Central memory CD8-positive, alpha-beta T cell (primary cell): ENCODE results near the gene COMT.

Source experiments
- ATAC-seq: fragments of 150-1000 bp; cut with Tn5 transposase; replicated peaks from 2 replicates; pipeline ENCODE4 v1.10.0; 2022; ENCODE audit warnings: mild to moderate bottlenecking, moderate FRiP score, moderate number of reproducible peaks; ENCODE audit not compliant: poor library complexity, severe bottlenecking; ENCODE audit errors: extremely low read depth
- DNase-seq, 2 donors: peaks; one replicate each; pipeline ENCODE4 v3.0.0; 2021; ENCODE audit warnings: low spot score in 2 of 2
- H3K27ac Mint-ChIP-seq: one replicate; pipeline ENCODE4 v1.8.0; 2022; ENCODE audit warnings: low read depth, mild to moderate bottlenecking, moderate library complexity, mixed read lengths
- H3K27me3 Mint-ChIP-seq: one replicate; pipeline ENCODE4 v1.8.0; 2022; ENCODE audit warnings: mixed read lengths
- H3K36me3 Mint-ChIP-seq: one replicate; pipeline ENCODE4 v1.8.0; 2022; ENCODE audit warnings: mild to moderate bottlenecking, moderate library complexity, mixed read lengths; ENCODE audit not compliant: insufficient read depth
- H3K4me1 Mint-ChIP-seq: one replicate; pipeline ENCODE4 v1.8.0; 2022; ENCODE audit warnings: mixed read lengths
- H3K4me3 Mint-ChIP-seq: one replicate; pipeline ENCODE4 v1.8.0; 2022; ENCODE audit warnings: mild to moderate bottlenecking, moderate library complexity, mixed read lengths
- H3K9me3 Mint-ChIP-seq: one replicate; pipeline ENCODE4 v1.8.0; 2022; ENCODE audit warnings: mixed read lengths

The COMT gene

DNA sequence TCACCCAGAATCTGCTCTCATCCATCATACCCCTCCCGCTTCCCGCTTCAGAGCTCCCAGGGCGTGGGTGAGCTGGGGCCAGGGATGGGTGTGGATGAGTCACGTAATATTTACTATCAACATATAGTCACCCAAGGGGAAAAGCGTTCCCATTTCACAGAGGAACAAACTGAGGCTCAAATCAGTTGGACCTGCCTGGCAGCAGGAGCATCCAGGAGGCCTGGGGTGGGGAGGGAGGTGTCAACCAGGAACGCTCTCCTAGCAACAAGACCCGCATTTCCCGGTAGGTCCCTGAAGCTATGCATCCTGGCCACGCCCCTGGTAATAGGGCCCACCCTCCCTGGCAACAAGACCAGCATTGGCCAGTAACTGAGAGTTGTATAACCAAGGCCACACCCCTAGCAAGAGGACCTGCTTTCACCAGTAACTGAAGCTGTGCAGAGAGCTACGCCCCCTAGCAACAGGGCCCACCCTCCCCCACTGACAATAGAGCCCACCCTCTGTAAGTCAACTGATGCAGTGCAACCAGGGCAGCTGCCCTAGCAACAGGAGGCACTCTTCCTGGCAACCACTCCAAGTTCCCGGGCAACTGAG lies 32.8 kb downstream of the COMT start:
- H3K36me3 Mint-ChIP-seq: peaks cover 5% of the 10 kb centered on the region
- peaks cover 18% of the 10 kb centered on the region for H3K4me1 Mint-ChIP-seq
- no peaks in the 10 kb centered on the region for H3K9me3 Mint-ChIP-seq
- no peak overlapping the region for H3K27ac Mint-ChIP-seq
- ATAC-seq: no peak
- no peak for DNase-seq
- no peaks in the 10 kb centered on the region for H3K27me3 Mint-ChIP-seq
- H3K4me3 Mint-ChIP-seq: no peak overlapping the region

DNA sequence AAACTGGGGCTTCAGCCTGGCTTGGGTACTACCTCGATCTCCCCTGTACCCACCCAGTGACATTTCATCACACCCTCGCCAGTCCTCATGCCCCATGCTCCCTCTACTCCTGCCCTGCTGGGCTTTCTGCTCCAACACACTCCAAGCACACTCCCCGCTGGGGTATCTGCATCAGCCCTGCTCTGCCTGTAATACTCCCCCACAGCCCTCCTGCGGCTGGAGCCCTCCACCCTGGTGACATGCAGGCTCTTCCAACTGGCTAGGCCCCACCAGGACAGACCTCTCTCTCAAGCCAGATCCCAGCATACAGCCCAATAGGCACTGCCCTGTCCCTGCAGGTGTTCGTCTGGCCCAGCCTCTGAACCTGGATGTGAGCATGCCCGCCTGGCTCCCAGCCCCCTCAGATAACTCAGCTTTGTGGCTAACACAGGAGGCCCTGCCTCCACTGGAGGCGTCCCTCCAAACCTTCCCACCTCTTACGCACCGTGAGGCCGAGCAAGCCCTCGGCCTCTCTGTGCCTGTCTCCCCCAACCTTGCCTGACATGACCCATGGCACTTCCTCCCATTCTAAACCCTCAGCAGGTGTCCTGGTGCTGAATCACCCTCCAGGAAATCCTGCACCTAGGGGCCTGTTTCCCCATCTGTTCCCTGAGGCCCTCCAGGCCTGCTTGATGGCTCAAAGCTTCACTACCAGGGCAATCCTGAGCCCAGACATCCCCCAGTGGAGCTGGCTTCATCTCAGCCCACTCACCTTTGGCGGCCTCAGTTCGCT lies 33.5 kb downstream of the COMT start:
- ATAC-seq: no peak
- H3K27ac Mint-ChIP-seq: no peak overlapping the region
- peaks cover 18% of the 10 kb centered on the region for H3K4me1 Mint-ChIP-seq
- H3K9me3 Mint-ChIP-seq: no peaks in the 10 kb centered on the region
- no peaks in the 10 kb centered on the region for H3K27me3 Mint-ChIP-seq
- no peak overlapping the region for H3K4me3 Mint-ChIP-seq
- H3K36me3 Mint-ChIP-seq: peaks cover 5% of the 10 kb centered on the region
- no peak for DNase-seq

DNA sequence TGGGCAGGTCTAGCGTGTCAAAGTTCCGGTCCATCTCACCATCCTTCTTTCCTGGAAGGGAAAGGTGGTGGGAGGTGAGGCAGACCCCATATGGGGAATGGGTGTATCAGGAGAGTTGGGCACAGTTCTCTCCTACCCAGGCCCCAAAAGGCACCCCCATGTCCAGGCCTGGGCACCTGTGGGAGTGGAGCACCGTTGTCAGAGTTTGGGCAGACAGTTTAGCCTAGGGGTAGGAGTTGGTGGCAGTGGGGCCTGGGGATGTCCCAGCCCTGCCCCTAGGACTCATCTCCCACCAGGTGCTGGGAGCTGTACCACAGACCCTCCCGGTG lies 34.1 kb downstream of the COMT start:
- ATAC-seq: no peak
- no peak overlapping the region for H3K4me3 Mint-ChIP-seq
- DNase-seq: no peak
- peaks cover 15% of the 10 kb centered on the region for H3K4me1 Mint-ChIP-seq
- H3K36me3 Mint-ChIP-seq: peaks cover 4% of the 10 kb centered on the region
- no peaks in the 10 kb centered on the region for H3K9me3 Mint-ChIP-seq
- no peak overlapping the region for H3K27ac Mint-ChIP-seq
- H3K27me3 Mint-ChIP-seq: no peaks in the 10 kb centered on the region

DNA sequence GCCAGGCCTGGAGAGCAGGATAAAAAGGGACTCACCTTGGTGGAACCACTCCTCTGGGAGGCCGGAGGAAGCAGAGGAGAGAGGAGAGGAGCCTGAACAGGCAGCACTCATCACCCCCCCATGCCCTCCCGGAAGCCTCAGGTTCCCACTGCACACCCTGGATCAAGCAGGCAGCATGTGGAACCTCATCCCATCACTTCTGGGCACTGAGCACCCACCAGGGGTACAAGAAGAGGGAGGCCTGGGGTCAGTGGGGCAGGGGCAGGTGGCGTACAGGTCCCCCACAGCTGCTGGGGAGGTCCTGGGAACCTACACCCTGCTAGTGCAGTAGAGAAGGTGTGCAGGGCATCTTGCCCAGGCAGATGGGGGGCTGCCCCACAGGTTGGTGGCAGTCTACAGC lies 35.1 kb downstream of the COMT start:
- Mint-ChIP-seq H3K9me3 (no peaks in the 10 kb centered on the region), H3K27ac (no peak overlapping the region), H3K27me3 (no peaks in the 10 kb centered on the region), H3K4me1 (peaks cover 9% of the 10 kb centered on the region), H3K4me3 (no peak overlapping the region), H3K36me3 (peaks cover 4% of the 10 kb centered on the region)
- ATAC-seq (no peak), DNase-seq (no peak)

DNA sequence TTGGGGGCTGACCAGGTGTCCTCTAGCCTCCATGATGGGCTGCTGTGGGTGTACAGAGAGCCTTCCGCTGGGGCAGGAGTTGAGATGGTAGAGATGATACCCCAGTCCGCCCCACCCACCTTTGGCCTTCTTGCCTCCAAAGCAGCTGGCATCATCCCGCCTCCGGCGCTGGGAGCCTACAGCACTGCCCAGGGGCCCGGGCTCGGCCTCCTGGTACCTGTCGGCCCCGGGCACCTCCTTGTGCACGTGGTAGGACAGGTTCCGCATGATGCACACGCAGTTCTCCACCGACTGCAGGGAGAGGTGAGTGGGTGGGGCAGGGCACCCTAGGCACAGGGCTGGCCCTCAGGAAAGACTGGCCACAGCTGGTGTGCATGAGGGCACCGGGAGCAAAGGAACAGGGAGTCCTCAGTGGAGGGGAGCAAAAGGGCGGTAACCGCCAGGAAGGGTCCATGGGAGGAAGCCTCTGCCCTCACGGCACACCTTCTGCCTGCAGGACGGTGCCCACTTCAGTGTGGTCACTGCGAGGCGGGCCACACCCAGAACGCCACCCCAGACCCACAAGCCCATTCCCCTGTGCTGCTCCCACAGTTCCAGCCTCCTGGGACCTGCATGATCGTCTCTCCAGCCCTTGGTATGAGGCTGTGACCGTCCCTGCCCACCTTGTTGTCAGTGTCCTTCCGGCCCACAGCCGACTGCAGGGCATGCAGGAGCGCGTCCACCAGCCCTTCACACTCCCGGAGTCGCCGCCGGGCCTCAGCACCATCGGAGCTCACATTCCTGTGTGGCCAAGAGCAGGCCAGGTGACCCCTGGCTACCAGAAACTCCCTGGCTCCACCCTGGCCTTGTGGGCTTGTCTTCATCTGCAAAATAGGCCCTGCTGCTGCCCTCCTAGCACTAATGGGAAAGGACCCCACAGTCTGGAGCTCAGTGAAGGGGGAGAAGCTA lies 36.0 kb downstream of the COMT start:
- ATAC-seq (no peak), DNase-seq (no peak)
- Mint-ChIP-seq H3K9me3 (no peaks in the 10 kb centered on the region), H3K4me1 (peaks cover 9% of the 10 kb centered on the region), H3K27ac (no peak overlapping the region), H3K36me3 (peaks cover 4% of the 10 kb centered on the region), H3K27me3 (no peaks in the 10 kb centered on the region), H3K4me3 (no peak overlapping the region)

DNA sequence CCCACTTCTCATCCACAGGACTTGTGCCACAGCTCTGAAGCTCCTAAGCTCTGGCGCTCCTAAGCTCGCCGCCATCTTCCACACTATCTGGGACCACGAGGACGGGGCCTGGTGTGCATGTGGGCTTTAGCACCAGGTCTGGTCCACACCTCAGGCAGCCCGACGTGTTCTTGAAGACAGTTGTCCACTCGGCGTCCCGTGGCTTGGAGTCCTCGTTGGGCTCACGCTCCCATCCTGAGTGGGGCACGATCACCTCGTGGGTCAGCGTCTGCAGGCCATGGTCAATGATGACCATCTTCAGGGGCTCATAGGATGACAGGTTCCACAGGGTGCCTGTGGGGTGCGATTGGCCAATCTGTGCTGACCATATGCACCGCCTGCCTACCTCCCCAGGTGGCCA lies 37.2 kb downstream of the COMT start:
- Mint-ChIP-seq H3K9me3 (no peaks in the 10 kb centered on the region), H3K27ac (no peak overlapping the region), H3K36me3 (peaks cover 4% of the 10 kb centered on the region), H3K4me3 (no peak overlapping the region), H3K27me3 (no peaks in the 10 kb centered on the region), H3K4me1 (peaks cover 9% of the 10 kb centered on the region)
- DNase-seq (no peak), ATAC-seq (no peak)

DNA sequence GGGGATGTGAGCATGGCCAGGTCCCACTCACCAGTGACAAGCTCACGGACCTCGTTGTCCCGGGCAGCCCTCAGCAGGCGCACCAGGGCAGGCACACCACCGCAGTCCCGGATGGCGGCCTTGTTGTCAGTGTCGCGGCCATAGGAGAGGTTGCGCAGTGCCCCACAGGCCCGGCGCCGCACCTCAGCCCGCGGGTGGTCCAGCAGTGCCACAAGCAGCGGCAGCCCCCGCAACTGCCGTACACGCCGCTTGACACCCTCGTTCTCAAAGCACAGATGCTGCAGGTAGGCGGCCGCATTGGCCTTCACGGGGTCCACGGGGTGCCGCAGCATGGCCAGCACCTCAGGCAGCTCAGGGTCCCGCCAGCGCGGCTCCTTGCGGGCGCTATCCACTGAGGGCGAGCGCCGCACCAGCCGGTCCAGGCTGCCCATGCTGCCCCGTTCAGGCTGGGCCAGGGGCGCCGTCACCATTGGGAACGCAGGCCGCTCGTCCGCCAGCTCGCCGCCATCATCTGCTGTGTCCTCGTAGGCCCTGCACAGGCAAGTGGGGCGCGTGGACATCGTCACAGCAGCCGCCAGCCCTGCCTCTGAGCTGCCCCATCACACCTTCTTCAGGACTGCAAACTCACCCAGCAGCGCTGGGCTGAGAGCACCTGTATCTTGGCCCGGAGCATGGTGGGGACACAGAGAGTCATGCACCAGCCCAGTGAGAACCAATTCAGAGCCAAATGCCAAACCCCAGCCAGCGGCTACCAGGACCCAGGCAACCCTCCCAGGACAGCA lies 38.3 kb downstream of the COMT start:
- H3K4me3 Mint-ChIP-seq: no peak overlapping the region
- H3K27me3 Mint-ChIP-seq: no peaks in the 10 kb centered on the region
- H3K9me3 Mint-ChIP-seq: no peaks in the 10 kb centered on the region
- no peak overlapping the region for H3K27ac Mint-ChIP-seq
- no peak for ATAC-seq
- H3K36me3 Mint-ChIP-seq: peaks cover 2% of the 10 kb centered on the region
- H3K4me1 Mint-ChIP-seq: peaks cover 6% of the 10 kb centered on the region
- DNase-seq: no peak

DNA sequence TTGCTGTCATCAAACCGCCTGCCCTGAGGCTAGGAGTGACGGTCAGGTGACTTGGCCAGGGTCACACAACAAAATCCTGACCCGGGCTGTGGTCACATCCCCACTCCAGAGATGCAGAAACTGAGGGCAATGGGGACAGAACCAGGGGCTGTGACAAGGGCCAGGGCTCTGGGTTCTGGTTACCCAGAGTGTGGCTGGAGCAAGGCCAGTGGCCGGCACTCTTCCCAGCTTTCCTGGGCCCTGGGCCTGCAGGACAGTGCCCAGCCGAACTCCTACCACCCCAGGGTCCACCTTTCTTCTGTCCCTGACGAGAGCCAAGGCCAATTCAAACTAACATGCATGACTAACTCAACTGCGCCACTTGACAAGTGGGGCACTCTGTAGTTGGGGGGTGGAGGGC lies 39.2 kb downstream of the COMT start:
- Mint-ChIP-seq H3K4me1 (no peaks in the 10 kb centered on the region), H3K9me3 (no peaks in the 10 kb centered on the region)

DNA sequence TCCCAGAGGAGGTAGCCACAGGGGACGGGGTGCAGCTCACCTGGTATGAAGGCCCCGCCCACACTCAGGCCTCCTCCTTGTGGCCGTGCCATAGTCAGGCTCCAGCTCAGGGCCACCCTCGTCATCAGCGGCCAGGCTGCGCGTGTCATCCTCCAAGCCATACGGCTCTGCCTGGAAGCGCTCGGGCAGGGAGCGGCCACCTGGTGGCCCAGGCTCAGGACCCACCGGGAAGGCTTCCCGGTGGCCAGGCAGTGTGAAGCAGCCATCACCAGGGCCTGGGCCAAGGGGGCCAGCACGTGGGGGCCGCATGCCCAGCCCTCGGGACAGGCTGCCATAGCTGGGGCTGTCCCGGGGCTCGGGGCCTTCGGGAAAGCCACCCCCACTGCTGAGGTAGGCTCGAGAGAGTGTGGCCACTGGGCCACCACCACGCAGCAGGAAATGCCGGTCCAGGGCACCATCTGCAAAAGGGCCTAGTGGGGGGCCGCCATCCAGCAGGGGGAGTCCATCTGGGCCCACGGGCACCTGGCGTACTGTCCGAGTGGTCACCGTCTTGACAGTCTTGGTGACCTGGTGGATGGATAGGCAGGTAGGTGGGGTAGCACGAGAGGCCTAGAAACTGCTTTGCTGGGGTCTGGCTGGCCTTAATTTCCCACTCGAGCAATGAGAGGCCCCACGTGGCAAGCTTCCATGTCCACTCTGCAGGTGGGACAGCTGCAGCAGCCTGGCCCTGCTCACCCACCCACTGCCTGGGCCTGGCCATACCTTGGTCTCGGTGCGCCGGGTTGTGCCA lies 39.8 kb downstream of the COMT start:
- Mint-ChIP-seq H3K4me1 (no peaks in the 10 kb centered on the region), H3K9me3 (no peaks in the 10 kb centered on the region), H3K27ac (no peak overlapping the region), H3K36me3 (no peaks in the 10 kb centered on the region), H3K4me3 (no peak overlapping the region), H3K27me3 (no peaks in the 10 kb centered on the region)
- no peak for DNase-seq
- no peak for ATAC-seq

More for the DNA sequence above, 39.2 kb downstream of the COMT start:
- no peaks in the 10 kb centered on the region for H3K27me3 Mint-ChIP-seq
- no peak overlapping the region for H3K27ac Mint-ChIP-seq
- no peaks in the 10 kb centered on the region for H3K36me3 Mint-ChIP-seq
- DNase-seq (no peak), ATAC-seq (no peak)
- no peak overlapping the region for H3K4me3 Mint-ChIP-seq

DNA sequence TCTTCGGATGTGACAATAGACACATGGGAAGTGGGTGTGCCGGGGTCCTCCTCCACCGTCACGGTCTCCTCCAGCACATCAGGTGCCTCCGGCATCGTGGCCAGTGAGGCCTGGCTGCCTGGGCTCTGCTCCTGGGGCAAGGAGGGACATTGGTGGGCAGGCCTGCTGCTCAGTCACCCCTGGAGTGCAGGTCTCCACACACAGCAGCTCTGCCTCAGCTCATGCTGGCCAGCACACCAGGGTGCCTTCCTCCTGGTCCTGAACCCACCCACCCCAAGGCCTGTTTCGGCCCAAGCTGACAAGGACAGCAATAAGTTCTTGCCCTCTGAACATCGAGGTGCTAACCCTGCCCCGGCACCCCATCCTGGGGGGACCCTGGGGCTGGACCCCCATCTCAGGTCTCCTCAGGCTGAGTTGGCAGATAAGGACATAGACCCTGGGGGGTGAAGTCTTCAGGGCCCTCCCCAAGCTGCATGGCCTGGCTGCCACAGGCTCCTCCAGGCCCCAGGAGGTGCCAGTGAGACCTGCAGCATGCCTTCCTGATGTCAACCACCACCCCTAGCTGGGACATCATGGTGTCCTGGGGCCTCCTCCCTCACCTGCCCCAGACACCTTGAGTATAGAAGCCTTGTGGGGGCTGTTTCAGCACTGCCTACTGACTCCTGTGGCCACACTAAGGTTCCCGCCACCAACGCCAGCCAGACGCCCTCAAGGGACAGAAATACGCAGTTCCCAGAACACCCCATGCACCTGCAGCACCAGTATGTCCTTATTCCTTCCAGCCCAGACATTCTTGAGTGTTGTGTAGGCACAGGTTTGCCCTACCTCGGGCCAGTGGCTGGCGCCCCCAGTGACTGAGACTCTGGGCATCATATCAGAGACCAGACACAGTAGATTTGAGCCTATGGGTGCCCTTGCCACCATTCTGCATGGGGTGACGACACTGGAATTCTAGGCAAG lies 40.7 kb downstream of the COMT start:
- no peak for ATAC-seq
- H3K27me3 Mint-ChIP-seq: no peaks in the 10 kb centered on the region
- DNase-seq: no peak
- H3K36me3 Mint-ChIP-seq: no peaks in the 10 kb centered on the region
- no peaks in the 10 kb centered on the region for H3K4me1 Mint-ChIP-seq
- H3K4me3 Mint-ChIP-seq: no peak overlapping the region
- H3K9me3 Mint-ChIP-seq: no peaks in the 10 kb centered on the region
- no peak overlapping the region for H3K27ac Mint-ChIP-seq

DNA sequence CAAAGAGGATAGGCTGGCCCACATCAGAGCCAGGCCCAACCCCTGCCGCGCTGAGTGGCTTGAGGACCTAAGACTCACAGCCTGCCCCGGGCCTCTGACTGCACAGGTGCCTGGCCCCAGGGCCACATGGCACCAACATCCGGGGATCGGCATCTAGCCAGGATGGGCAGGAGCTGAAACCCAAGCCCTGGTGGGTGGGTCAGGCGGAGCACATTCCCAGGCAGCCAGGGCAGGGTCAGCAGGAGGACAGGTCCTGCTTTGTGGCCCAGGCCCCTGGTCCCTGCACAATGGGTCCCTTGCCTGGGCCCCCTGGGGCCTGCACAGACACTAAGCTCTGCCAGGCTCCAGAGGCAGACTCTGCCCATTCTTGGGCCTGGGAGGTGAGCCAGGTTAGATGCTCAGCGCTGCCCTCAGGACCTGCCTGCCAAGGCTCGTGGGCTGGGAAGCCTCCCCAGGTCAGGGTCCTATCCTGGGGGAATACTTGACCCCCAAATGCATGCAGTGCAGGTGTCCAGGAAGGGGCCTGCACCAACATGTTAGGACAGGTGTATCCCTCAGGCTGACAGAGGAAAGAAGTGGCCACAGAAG lies 41.5 kb downstream of the COMT start:
- Mint-ChIP-seq H3K36me3 (no peaks in the 10 kb centered on the region), H3K4me3 (no peak overlapping the region), H3K27me3 (no peaks in the 10 kb centered on the region), H3K4me1 (no peaks in the 10 kb centered on the region), H3K9me3 (no peaks in the 10 kb centered on the region), H3K27ac (no peak overlapping the region)
- ATAC-seq (no peak), DNase-seq (no peak)
